ENCODE measurements around the gene TP53RK.

Gene TP53RK

GRCh38 chr20:46689082-46689753, at the start of gene TP53RK:
Gene TP53RK (minus strand): TSS chr20:46689444. CDS start chr20:46689414, 30 bp downstream.
- TF ChIP-seq JUND (IDR thresholded peaks at IDR 0.05; ENCODE audit: low read depth), result no peak
- in situ Hi-C loops (cut with HindIII; ENCODE audit: low pct_unique_long_range_greater_than_20kb, low sequenced_read_pairs), result no loop called here
- peak; percentile 98 to 100 for DNase-seq (ENCODE audit: low read depth in 1 of 2, low spot score in 1 of 2)

- DNase-seq (ENCODE audit: low read depth in 1 of 2, low spot score in 1 of 2), result no peak
- no peak for TF ChIP-seq JUND (IDR thresholded peaks at IDR 0.05; ENCODE audit: low read depth)
- in situ Hi-C loops (cut with HindIII; ENCODE audit: low pct_unique_long_range_greater_than_20kb, low sequenced_read_pairs), result no loop called here
These were observed 46.2 kb upstream of the TP53RK start for GRCh38 chr20:46735436-46735835.

GRCh38 chr20:46731770-46732169, 42.5 kb upstream of the TP53RK start:
- DNase-seq (ENCODE audit: low read depth in 1 of 2, low spot score in 1 of 2), result peak in 1 of 2 experiments; percentile 35
- in situ Hi-C loops (cut with HindIII; ENCODE audit: low pct_unique_long_range_greater_than_20kb, low sequenced_read_pairs), result no loop called here
- TF ChIP-seq JUND (IDR thresholded peaks at IDR 0.05; ENCODE audit: low read depth), result no peak

- no peak for TF ChIP-seq JUND (IDR thresholded peaks at IDR 0.05; ENCODE audit: low read depth)
- in situ Hi-C loops (cut with HindIII; ENCODE audit: low pct_unique_long_range_greater_than_20kb, low sequenced_read_pairs), result no loop called here
- DNase-seq (ENCODE audit: low read depth in 1 of 2, low spot score in 1 of 2), result no peak
These were observed 36.2 kb upstream of the TP53RK start for GRCh38 chr20:46725186-46726165.

- in situ Hi-C loops (cut with HindIII; ENCODE audit: low pct_unique_long_range_greater_than_20kb, low sequenced_read_pairs), result no loop called here
- no peak for TF ChIP-seq JUND (IDR thresholded peaks at IDR 0.05; ENCODE audit: low read depth)
- no peak for DNase-seq (ENCODE audit: low read depth in 1 of 2, low spot score in 1 of 2)
These were observed 35.2 kb upstream of the TP53RK start for GRCh38 chr20:46724343-46724959.

- DNase-seq (ENCODE audit: low read depth in 1 of 2, low spot score in 1 of 2), result no peak
- no peak for TF ChIP-seq JUND (IDR thresholded peaks at IDR 0.05; ENCODE audit: low read depth)
- in situ Hi-C loops (cut with HindIII; ENCODE audit: low pct_unique_long_range_greater_than_20kb, low sequenced_read_pairs), result no loop called here
These were observed 33.8 kb upstream of the TP53RK start for GRCh38 chr20:46723039-46723438.

GRCh38 chr20:46722450-46722849, 33.2 kb upstream of the TP53RK start:
- TF ChIP-seq JUND (IDR thresholded peaks at IDR 0.05; ENCODE audit: low read depth), result no peak
- no peak for DNase-seq (ENCODE audit: low read depth in 1 of 2, low spot score in 1 of 2)
- in situ Hi-C loops (cut with HindIII; ENCODE audit: low pct_unique_long_range_greater_than_20kb, low sequenced_read_pairs), result no loop called here

GRCh38 chr20:46721476-46721875, 32.2 kb upstream of the TP53RK start:
- in situ Hi-C loops (cut with HindIII; ENCODE audit: low pct_unique_long_range_greater_than_20kb, low sequenced_read_pairs), result no loop called here
- TF ChIP-seq JUND (IDR thresholded peaks at IDR 0.05; ENCODE audit: low read depth), result no peak
- no peak for DNase-seq (ENCODE audit: low read depth in 1 of 2, low spot score in 1 of 2)

- no peak for DNase-seq (ENCODE audit: low read depth in 1 of 2, low spot score in 1 of 2)
- TF ChIP-seq JUND (IDR thresholded peaks at IDR 0.05; ENCODE audit: low read depth), result no peak
These were observed 31.7 kb upstream of the TP53RK start for GRCh38 chr20:46720776-46721425.

GRCh38 chr20:46720019-46720418, 30.8 kb upstream of the TP53RK start:
- DNase-seq (ENCODE audit: low read depth in 1 of 2, low spot score in 1 of 2), result no peak
- no peak for TF ChIP-seq JUND (IDR thresholded peaks at IDR 0.05; ENCODE audit: low read depth)
- in situ Hi-C loops (cut with HindIII; ENCODE audit: low pct_unique_long_range_greater_than_20kb, low sequenced_read_pairs), result no loop called here

More at GRCh38 chr20:46720776-46721425, 31.7 kb upstream of the TP53RK start:
- in situ Hi-C loops (cut with HindIII; ENCODE audit: low pct_unique_long_range_greater_than_20kb, low sequenced_read_pairs), result no loop called here

- TF ChIP-seq JUND (IDR thresholded peaks at IDR 0.05; ENCODE audit: low read depth), result no peak
- no peak for DNase-seq (ENCODE audit: low read depth in 1 of 2, low spot score in 1 of 2)
- in situ Hi-C loops (cut with HindIII; ENCODE audit: low pct_unique_long_range_greater_than_20kb, low sequenced_read_pairs), result no loop called here
These were observed 28.7 kb upstream of the TP53RK start for GRCh38 chr20:46717818-46718541.
